Tibial artery (tissue), 4 donors: ENCODE data around the gene MAPK12.

Source experiments
- DNase-seq, 2 donors: peaks; one replicate each; pipeline ENCODE4 v3.0.0-alpha.2; 2019
- H3K27ac ChIP-seq, 2 donors: fragments of 200-600 bp; sonication (generic) in 1 of 2; 1 replicate in 1 of 2; 2 replicates in 1 of 2; pipeline ENCODE4 v1.5.1; 2018 to 2019; ENCODE audit warnings: mild to moderate bottlenecking in 1 of 2
- H3K27me3 ChIP-seq, 2 donors: fragments of 200-600 bp; sonication (generic) in 1 of 2; one replicate each; pipeline versions ENCODE4 v1.5.1 to v1.6.0; 2016 to 2019
- H3K36me3 ChIP-seq, 3 donors: fragments of 200-600 bp; sonication (generic) in 2 of 3; one replicate each; pipeline ENCODE4 v1.5.1; 2016 to 2019; ENCODE audit warnings: mild to moderate bottlenecking in 2 of 3
- H3K4me1 ChIP-seq, 4 donors: fragments of 200-600 bp; sonication (generic) in 2 of 4; 1 replicate in 3 of 4; 2 replicates in 1 of 4; pipeline ENCODE4 v1.5.1; 2016 to 2019
- H3K4me3 ChIP-seq, 2 donors: fragments of 200-600 bp; sonication (generic) in 1 of 2; 1 replicate in 1 of 2; 2 replicates in 1 of 2; pipeline ENCODE4 v1.5.1; 2018 to 2019; ENCODE audit warnings: mild to moderate bottlenecking in 2 of 2
- H3K9me3 ChIP-seq, 3 donors: fragments of 200-600 bp; sonication (generic) in 1 of 3; one replicate each; pipeline ENCODE4 v1.5.1; 2016 to 2019
- intact Hi-C: fragments of 100-400 bp; cut with DNase I; formaldehyde crosslinking; loops from one replicate; pipeline ENCODE4 v1.15.0; 2023; ENCODE audit warnings: low total_unique reads
- TF ChIP-seq, protein P1 (sequence below), 2 experiments: fragments of 200-600 bp in 1 of 2; fragments of 450-650 bp in 1 of 2; IDR thresholded peaks; one replicate each; pipeline ENCODE4 v1.5.1; 2017 to 2019; ENCODE audit warnings: antibody characterized with exemption in 2 of 2, mild to moderate bottlenecking in 1 of 2, moderate library complexity in 1 of 2

The MAPK12 gene

DNA sequence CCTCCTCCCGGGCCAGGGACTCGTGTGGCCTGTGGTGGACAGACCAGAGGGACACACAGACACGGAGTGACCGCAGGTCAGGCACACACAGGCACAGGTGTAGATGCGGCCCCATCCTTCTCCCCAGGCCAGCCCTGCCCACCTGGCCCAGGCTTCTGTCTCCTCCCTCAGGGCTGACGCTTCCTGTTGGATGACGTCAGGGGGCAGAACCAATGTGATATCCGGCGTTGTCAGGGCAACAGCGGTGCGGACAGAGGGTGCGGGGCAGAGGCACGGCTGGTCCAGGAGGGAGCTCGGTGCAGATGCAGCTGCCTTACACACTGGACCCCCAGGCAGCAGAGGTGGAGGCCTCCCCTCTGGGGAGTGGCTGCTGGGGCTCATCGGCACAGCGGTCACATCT, 13.7 kb downstream of the MAPK12 start:
- H3K36me3 ChIP-seq: peaks cover 0 to 16% (median 5%) of the 10 kb centered on the region in 3 donors
- H3K27me3 ChIP-seq: no peaks in the 10 kb centered on the region
- no peak overlapping the region for H3K27ac ChIP-seq
- DNase-seq: no peak
- intact Hi-C loops: loop anchor here (10.0 kb wide), 1 partner anchor 257 kb away; the partner anchor contains the start of genes LMF2 and NCAPH2
- peaks cover 0 to 64% (median 46%) of the 10 kb centered on the region in 4 donors for H3K4me1 ChIP-seq
- no peaks in the 10 kb centered on the region for H3K9me3 ChIP-seq
- TF ChIP-seq, protein P1, sequence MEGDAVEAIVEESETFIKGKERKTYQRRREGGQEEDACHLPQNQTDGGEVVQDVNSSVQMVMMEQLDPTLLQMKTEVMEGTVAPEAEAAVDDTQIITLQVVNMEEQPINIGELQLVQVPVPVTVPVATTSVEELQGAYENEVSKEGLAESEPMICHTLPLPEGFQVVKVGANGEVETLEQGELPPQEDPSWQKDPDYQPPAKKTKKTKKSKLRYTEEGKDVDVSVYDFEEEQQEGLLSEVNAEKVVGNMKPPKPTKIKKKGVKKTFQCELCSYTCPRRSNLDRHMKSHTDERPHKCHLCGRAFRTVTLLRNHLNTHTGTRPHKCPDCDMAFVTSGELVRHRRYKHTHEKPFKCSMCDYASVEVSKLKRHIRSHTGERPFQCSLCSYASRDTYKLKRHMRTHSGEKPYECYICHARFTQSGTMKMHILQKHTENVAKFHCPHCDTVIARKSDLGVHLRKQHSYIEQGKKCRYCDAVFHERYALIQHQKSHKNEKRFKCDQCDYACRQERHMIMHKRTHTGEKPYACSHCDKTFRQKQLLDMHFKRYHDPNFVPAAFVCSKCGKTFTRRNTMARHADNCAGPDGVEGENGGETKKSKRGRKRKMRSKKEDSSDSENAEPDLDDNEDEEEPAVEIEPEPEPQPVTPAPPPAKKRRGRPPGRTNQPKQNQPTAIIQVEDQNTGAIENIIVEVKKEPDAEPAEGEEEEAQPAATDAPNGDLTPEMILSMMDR (IDR thresholded peaks at IDR 0.05): no peak
- no peak overlapping the region for H3K4me3 ChIP-seq

DNA sequence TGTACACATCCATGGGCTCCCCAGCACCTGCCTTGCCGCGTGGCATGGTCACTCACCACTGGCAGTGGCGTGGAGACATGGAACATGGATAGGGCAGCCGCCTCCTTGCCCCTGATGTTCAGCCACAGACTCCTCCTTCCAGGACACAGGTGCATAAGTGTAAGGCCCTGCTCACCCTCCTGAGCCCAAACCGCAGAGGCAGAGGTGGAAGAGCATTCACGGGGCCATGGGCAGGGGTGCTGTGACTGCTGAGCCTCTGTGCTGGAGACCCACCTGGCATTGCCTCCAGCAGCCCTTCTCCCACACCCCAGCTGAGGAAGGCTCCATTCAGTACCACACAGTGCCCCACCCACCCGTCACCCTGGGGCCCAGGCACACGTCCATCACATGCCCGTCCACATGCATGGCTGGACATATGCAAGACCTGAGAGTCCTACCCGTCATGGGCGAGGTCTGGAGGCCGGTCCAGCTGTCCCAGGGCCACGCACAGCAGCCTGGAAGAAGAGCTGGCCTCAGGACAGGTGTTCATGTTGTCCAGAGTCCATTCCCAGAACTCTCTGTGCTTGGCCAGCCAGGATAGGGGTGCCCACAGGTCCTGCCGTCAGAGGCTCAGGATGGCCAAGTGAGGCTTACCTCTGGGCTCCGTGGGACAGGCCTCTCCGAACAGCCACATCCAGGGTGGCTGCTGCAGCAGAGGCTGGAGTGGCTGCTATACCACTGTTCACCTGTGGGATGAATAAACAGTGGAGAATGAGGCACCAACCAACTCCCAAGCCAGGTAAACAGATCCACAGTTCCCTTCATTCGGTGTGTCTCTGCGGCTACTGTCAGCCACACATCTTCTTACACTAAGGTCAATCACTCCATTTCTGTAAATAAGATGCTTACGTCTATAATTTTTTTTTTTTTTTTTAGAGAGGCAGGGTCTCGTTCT, 15.0 kb downstream of the MAPK12 start:
- Histone ChIP-seq H3K27ac (no peak overlapping the region), H3K4me1 (peaks cover 0 to 70% (median 51%) of the 10 kb centered on the region in 4 donors), H3K36me3 (peaks cover 0 to 16% (median 5%) of the 10 kb centered on the region in 3 donors), H3K27me3 (no peaks in the 10 kb centered on the region), H3K9me3 (no peaks in the 10 kb centered on the region), H3K4me3 (peak overlapping the region in 1 of 2 donors; percentile 95)
- TF ChIP-seq, protein P1 (IDR thresholded peaks at IDR 0.05): no peak
- DNase-seq: no peak
- intact Hi-C loops: loop anchor here (10.0 kb wide), 1 partner anchor 258 kb away; the partner anchor contains the start of genes LMF2 and NCAPH2

DNA sequence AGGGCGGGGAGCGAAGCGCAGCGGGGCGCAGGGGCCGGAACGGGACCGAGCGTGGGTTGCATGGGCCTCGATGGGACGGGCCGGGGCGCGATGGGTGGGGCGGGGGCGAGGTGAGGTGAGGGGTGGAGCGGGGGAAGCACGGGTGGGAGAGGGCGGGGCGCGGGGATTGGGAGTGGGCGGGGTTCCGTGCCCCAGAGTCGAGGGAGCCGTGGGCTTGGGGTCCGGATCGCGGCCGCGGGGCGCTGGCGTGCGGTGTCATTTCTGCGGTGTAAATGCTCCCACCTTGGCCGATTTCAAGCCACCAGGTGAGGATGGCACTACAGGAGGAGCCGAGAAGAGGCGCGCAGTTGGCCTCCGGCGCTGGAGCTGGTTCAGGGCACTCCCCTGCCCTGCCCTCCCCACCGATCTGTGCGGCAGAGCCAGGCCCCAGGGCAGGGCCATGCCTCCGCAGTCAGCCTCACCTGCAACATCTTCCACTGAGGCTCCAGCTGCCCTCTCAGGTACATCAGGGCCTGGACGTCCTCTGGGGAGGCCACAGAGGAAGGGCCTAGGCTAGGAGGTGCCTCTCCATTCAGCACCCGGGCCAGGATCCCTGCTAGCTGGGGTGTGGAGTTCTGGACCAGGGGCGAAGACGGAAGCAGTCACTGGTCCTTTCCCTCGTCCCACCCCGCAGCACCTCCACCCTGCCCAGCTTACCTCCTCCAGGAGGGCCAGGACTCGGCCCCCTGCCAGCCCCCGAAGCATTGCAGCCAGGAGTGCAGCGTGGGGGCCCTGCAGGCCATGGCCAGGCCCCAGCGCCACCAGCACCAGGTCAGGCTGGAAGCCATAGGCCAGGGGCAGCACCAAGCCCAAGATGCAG, 16.0 kb downstream of the MAPK12 start:
- peaks cover 0 to 17% (median 5%) of the 10 kb centered on the region in 3 donors for H3K36me3 ChIP-seq
- H3K4me1 ChIP-seq: peaks cover 0 to 71% (median 53%) of the 10 kb centered on the region in 4 donors
- H3K9me3 ChIP-seq: no peaks in the 10 kb centered on the region
- H3K27ac ChIP-seq: peak overlapping the region; percentile 90
- no peaks in the 10 kb centered on the region for H3K27me3 ChIP-seq
- peak overlapping the region; percentile 77 to 95 for H3K4me3 ChIP-seq
- no peak for DNase-seq
- TF ChIP-seq, protein P1 (IDR thresholded peaks at IDR 0.05): no peak
- intact Hi-C loops: loop anchor here (2.0 to 10.0 kb wide), 2 partner anchors 97 to 259 kb away; partner anchors contain the start of genes LMF2, NCAPH2 and PPP6R2

DNA sequence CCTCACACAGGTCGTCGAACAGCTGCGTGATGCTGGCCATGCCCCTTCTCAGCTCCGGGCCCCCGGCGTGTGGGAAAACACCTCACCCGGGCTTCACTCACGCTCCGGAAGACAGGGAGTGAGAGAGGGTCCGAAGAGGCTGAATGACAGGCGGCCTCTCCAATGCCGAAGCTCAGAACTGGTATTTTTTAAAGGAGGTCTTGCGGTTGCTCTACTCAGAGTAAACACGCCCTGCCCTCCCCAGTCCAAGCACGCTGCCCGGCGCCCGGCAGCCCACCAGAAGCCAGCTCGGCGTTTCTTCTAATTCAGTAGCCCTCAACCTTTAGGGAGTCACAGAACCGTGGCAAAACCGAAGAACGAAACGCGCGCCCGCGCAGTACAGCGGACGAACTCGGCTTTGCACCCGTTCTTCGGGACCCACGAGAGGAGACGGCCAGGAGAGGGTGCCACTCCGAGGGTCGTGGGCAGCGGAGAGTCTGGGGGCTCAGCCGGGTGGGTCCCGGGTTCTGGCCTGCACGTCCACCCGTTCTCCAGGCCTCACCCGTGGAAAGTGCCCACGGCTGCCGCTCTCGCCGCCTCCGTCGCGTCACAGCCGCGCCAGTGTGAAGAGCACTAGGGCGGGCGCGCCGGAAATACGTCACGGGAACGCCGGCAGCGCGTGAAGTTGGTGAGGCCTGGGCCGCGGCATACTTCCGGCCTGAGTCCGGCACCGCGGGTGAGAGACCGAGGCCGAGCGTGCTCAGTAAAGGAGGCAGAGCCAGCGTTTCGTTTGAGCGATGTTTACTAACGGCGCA, 16.9 kb downstream of the MAPK12 start, which contains the start of gene TUBGCP6:
TSS of gene TUBGCP6 (minus strand) at position 604 of the 794 bp plus-strand sequence. CDS start at position 40, 564 bp downstream.
- Histone ChIP-seq H3K36me3 (peaks cover 0 to 26% (median 12%) of the 10 kb centered on the region in 3 donors), H3K4me1 (peaks cover 0 to 64% (median 45%) of the 10 kb centered on the region in 4 donors), H3K4me3 (peak within 1 kb of the TSS; percentile 77 to 95), H3K9me3 (no peaks in the 10 kb centered on the region), H3K27me3 (no peaks in the 10 kb centered on the region), H3K27ac (peak within 1 kb of the TSS; percentile 90)
- intact Hi-C loops: loop anchor here (2.0 to 10.0 kb wide), 2 partner anchors 98 to 260 kb away; partner anchors contain the start of genes LMF2, NCAPH2 and PPP6R2
- TF ChIP-seq, protein P1 (IDR thresholded peaks at IDR 0.05): peak; percentile 22 to 23
- peak; percentile 95 to 96 for DNase-seq
